ENCODE data around the gene FKBP5.

- TF ChIP-seq CTCF (IDR thresholded peaks at IDR 0.05) (no peak), POLR2A (IDR thresholded peaks at IDR 0.05) (no peak)
These were observed 133.9 kb downstream of the FKBP5 start for GRCh38 chr6:35554811-35555210.

Measured in ovary (tissue), 3 donors.